Activated B cell treated with CpG ODN at 0.5 μM for 24 hours (primary cell): ENCODE results near the gene PHF14. TPM values are rescaled to one million over a fixed set of nuclear protein-coding genes. Genes with fewer than 3 reads are reported as not detected.

Experiments used
- ATAC-seq: fragments of 200-7000 bp; cut with Tn5 transposase; one replicate; pipeline ENCODE4 v1.10.0; 2021; ENCODE audit warnings: low read depth, mild to moderate bottlenecking, moderate library complexity
- CTCF ChIA-PET: fragments of 350-600 bp; sonication (Branson Sonifier 250); formaldehyde crosslinking; loops from one replicate; lab custom pipeline; 2021; ENCODE audit warnings: antibody characterized with exemption; lab: Charles Lee
- POLR2A ChIA-PET: fragments of 350-600 bp; sonication (Branson Sonifier 250); formaldehyde crosslinking; loops from one replicate; lab custom pipeline; 2021; ENCODE audit warnings: antibody characterized with exemption; lab: Charles Lee
- DNase-seq: peaks from one replicate; pipeline ENCODE4 v3.0.0; 2022
- H3K27ac Mint-ChIP-seq: one replicate; pipeline ENCODE4 v1.8.0; 2020; ENCODE audit warnings: mixed read lengths
- H3K27me3 Mint-ChIP-seq: one replicate; pipeline ENCODE4 v1.8.0; 2021; ENCODE audit warnings: mixed read lengths
- H3K36me3 Mint-ChIP-seq: one replicate; pipeline ENCODE4 v1.8.0; 2021; ENCODE audit warnings: low read depth, mixed read lengths
- H3K4me1 Mint-ChIP-seq: one replicate; pipeline ENCODE4 v1.8.0; 2021; ENCODE audit warnings: mixed read lengths
- H3K4me3 Mint-ChIP-seq: one replicate; pipeline ENCODE4 v1.8.0; 2020; ENCODE audit warnings: mild to moderate bottlenecking, mixed read lengths
- H3K9me3 Mint-ChIP-seq: one replicate; pipeline ENCODE4 v1.8.0; 2020; ENCODE audit warnings: mixed read lengths
- intact Hi-C: fragments of 100-400 bp; cut with micrococcal nuclease; formaldehyde crosslinking; loops from one replicate; pipeline ENCODE4 v1.15.1; 2024
- total RNA-seq: library from RNA; stranded (reverse); gene quantifications from 2 replicates; pipeline ENCODE4 v1.2.3, GENCODE V29; 2022
- TF ChIP-seq, protein P1 (sequence below): fragments of 200-600 bp; IDR thresholded peaks from one replicate; pipeline ENCODE4 v1.8.0; 2022; ENCODE audit warnings: antibody characterized with exemption, mild to moderate bottlenecking

PHF14 gene
- total RNA-seq, 1 donor from 2014 or later = 38.2 TPM

DNA sequence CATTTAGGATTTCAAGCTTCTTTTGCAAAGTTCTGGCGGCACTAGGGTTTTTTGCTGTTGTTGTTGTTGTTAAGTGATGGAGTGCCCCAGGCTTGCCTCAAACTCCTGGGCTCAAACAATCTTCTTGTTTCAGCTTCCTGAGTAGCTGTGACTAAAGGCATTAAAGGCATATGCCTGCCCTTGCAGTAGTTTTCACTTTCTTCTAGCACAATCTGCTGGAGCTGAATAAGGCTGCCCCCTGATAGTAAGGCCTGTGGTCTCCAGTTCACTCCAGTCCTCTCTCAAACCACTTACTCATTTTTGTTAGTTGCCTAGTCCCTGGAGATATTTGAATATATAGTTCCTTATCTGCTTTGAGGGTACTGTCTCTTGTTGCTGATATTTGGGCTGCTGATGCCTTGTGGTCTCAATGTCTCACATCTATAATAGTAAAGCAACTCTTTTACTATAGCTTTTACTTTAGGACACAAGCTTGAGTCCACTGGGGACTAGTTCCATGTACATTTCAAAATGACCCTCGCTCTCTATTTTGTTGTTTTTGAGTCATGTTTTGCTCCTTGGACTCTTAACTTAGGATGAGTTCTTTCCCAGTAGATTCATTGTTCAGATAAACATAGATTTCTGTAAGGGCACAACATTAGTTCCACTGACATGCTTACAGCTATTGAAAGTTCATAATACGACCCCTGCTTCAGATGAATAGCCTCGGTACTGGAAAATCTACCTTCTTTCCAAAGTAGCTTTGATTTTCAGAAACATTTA is 25.5 kb downstream of the PHF14 start:
- TF ChIP-seq, protein P1, sequence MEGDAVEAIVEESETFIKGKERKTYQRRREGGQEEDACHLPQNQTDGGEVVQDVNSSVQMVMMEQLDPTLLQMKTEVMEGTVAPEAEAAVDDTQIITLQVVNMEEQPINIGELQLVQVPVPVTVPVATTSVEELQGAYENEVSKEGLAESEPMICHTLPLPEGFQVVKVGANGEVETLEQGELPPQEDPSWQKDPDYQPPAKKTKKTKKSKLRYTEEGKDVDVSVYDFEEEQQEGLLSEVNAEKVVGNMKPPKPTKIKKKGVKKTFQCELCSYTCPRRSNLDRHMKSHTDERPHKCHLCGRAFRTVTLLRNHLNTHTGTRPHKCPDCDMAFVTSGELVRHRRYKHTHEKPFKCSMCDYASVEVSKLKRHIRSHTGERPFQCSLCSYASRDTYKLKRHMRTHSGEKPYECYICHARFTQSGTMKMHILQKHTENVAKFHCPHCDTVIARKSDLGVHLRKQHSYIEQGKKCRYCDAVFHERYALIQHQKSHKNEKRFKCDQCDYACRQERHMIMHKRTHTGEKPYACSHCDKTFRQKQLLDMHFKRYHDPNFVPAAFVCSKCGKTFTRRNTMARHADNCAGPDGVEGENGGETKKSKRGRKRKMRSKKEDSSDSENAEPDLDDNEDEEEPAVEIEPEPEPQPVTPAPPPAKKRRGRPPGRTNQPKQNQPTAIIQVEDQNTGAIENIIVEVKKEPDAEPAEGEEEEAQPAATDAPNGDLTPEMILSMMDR = no peak
- Mint-ChIP-seq H3K4me3 (no peak overlapping the region), H3K36me3 (peaks cover 34% of the 10 kb centered on the region), H3K4me1 (peaks cover 31% of the 10 kb centered on the region), H3K9me3 (no peaks in the 10 kb centered on the region), H3K27me3 (no peaks in the 10 kb centered on the region), H3K27ac (peak overlapping the region; percentile 32)
- POLR2A ChIA-PET = interaction anchor here (0.5 to 1.4 kb wide), 2 partner anchors 9 to 22 kb away, joined by 4 read pairs; no protein-coding TSS in a partner anchor
- ATAC-seq (no peak), DNase-seq (no peak)
- intact Hi-C loops = no loop called here
- CTCF ChIA-PET = no interaction called here

DNA sequence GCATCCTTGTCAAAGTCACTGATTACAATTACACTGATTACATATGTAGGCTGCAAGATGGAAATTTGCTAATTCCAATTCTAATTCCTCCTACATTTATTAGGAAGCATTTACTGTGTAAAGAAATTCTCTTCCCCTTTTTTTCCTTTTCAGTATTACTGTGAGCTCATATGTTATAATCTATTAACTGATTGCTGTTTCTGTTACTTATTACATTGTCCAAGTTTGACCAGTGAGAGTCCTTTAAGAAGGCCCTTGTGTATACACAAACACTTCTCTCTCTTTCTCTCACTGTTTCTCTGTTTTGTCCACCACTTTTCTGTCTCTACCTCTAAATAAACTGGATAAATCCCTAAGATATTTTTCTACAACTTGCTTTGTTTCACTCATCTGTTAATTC is 31.5 kb downstream of the PHF14 start:
- Mint-ChIP-seq H3K9me3 (no peaks in the 10 kb centered on the region), H3K4me3 (no peak overlapping the region), H3K27ac (no peak overlapping the region), H3K27me3 (no peaks in the 10 kb centered on the region), H3K36me3 (peaks cover 30% of the 10 kb centered on the region), H3K4me1 (peaks cover 7% of the 10 kb centered on the region)
- intact Hi-C loops = no loop called here
- CTCF ChIA-PET = no interaction called here
- DNase-seq (no peak), ATAC-seq (no peak)
- POLR2A ChIA-PET = no interaction called here
- TF ChIP-seq, protein P1 = no peak

DNA sequence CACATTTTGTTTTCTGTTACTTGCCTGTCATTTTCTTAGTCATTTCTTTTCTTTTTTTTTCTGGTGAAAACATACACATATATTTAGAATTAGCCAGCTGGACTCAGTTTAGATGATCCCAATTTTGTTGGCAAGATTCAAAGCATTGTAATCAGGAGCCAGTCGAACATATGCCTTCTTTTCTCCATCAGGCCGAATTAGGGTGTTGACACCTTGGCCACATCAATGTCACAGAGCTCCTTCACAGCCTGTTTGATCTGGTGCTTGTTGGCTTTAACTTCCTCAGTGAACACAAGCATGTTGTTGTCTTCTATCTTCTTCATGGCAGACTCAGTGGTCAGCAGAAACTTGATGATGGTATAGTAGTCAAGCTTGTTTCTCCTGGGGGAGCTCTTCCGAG is 32.6 kb downstream of the PHF14 start:
- intact Hi-C loops = no loop called here
- H3K4me3 Mint-ChIP-seq = no peak overlapping the region
- H3K4me1 Mint-ChIP-seq = peaks cover 3% of the 10 kb centered on the region
- DNase-seq (no peak), ATAC-seq (no peak)
- H3K27ac Mint-ChIP-seq = no peak overlapping the region
- no peaks in the 10 kb centered on the region for H3K27me3 Mint-ChIP-seq
- TF ChIP-seq, protein P1 = no peak
- peaks cover 24% of the 10 kb centered on the region for H3K36me3 Mint-ChIP-seq
- H3K9me3 Mint-ChIP-seq = no peaks in the 10 kb centered on the region
- ChIA-PET CTCF (no interaction called here), POLR2A (no interaction called here)

DNA sequence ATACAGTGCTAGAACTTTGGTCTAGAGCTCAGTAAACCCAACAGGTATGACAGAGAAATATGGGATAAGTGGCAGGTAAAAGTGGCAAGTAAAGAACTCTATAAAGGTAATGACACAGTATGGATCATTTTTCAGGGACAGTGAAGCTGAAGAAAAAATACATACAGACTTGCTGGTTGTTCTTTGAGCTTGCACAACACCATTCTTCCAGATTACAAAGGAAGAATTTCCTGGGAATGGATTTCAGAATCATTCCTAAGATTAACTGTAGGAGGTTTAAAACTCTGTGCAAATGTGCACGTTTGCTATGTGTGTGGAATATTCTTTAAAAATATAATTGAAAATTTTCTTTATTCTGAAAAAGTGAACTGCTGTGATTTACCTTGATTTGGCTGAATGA is 36.0 kb downstream of the PHF14 start:
- no peak for DNase-seq
- H3K4me1 Mint-ChIP-seq = no peaks in the 10 kb centered on the region
- H3K4me3 Mint-ChIP-seq = no peak overlapping the region
- intact Hi-C loops = no loop called here
- no peaks in the 10 kb centered on the region for H3K27me3 Mint-ChIP-seq
- ATAC-seq = no peak
- ChIA-PET POLR2A (no interaction called here), CTCF (no interaction called here)
- peaks cover 25% of the 10 kb centered on the region for H3K36me3 Mint-ChIP-seq
- H3K27ac Mint-ChIP-seq = no peak overlapping the region
- no peaks in the 10 kb centered on the region for H3K9me3 Mint-ChIP-seq
- TF ChIP-seq, protein P1 = no peak

DNA sequence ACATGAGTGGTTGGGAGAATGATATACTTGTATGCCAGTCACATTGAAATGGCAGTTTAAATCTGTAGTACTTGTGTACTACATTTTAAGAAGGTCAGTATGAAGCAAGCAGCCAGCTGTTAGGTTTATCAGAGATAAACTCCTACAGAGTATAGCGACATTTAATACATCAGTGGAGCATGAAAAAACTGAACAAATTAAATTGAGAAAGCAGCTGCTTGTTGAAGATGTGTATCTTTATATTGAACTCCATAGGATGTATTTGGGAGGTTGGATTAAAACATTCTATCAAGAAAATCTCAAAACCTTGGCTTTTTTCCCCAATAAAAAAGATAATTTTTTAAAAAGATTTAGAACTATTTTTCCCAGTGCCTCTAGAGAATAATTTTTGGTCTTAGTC is 47.8 kb downstream of the PHF14 start:
- intact Hi-C loops = no loop called here
- no peaks in the 10 kb centered on the region for H3K9me3 Mint-ChIP-seq

More for the DNA sequence above, 47.8 kb downstream of the PHF14 start:
- H3K27ac Mint-ChIP-seq = no peak overlapping the region
- H3K4me1 Mint-ChIP-seq = no peaks in the 10 kb centered on the region
- no peak overlapping the region for H3K4me3 Mint-ChIP-seq
- TF ChIP-seq, protein P1 = no peak
- CTCF ChIA-PET = no interaction called here
- no peaks in the 10 kb centered on the region for H3K27me3 Mint-ChIP-seq
- ATAC-seq (no peak), DNase-seq (no peak)
- peaks cover 56% of the 10 kb centered on the region for H3K36me3 Mint-ChIP-seq
- POLR2A ChIA-PET = interaction anchor here (0.5 kb wide), 1 partner anchor 48 kb away, joined by 3 read pairs; the partner anchor contains the start of gene PHF14
